HG03064 (cell line): ENCODE results near the gene STK38.
"Not testable (repeated sequence)": the region's sequence is repeated elsewhere in the genome, so short reads cannot be mapped to it uniquely, and the experiment has no call there.

Experiments used
- ATAC-seq: cut with Tn5 transposase; IDR thresholded peaks from one replicate; pipeline ENCODE4 v1.9.1; 2021; ENCODE audit warnings: low read depth; ENCODE audit not compliant: unreplicated experiment

Gene STK38

GRCh38 chr6:36546920-36547645 is at the start of gene STK38:
TSS of gene STK38 (minus strand) at chr6:36547479. CDS start at chr6:36540202, 7,277 bp downstream.
- no peak for ATAC-seq

GRCh38 chr6:36596356-36596755 is 49.1 kb upstream of the STK38 start:
- ATAC-seq = no peak

GRCh38 chr6:36594816-36595643 is 47.8 kb upstream of the STK38 start:
- ATAC-seq = no peak

GRCh38 chr6:36594029-36594815 is 46.9 kb upstream of the STK38 start, which contains the start of gene SRSF3:
TSS of gene SRSF3 (plus strand) at chr6:36594362. CDS start at chr6:36596763, 2,401 bp downstream.
- peak; percentile 65 for ATAC-seq

- ATAC-seq = peak; percentile 20
These were observed 46.3 kb upstream of the STK38 start for GRCh38 chr6:36593569-36594028.

- no peak for ATAC-seq
These were observed 45.0 kb upstream of the STK38 start for GRCh38 chr6:36592221-36592655.

- ATAC-seq = no peak
These were observed 43.0 kb upstream of the STK38 start for GRCh38 chr6:36590237-36590636.

GRCh38 chr6:36589025-36589400 is 41.7 kb upstream of the STK38 start:
- ATAC-seq = not testable (repeated sequence)

GRCh38 chr6:36586606-36587005 is 39.3 kb upstream of the STK38 start:
- no peak for ATAC-seq

- no peak for ATAC-seq
These were observed 34.4 kb upstream of the STK38 start for GRCh38 chr6:36581716-36582115.

- ATAC-seq = no peak
These were observed 32.9 kb upstream of the STK38 start for GRCh38 chr6:36580184-36580526.

GRCh38 chr6:36578431-36578830 is 31.2 kb upstream of the STK38 start:
- no peak for ATAC-seq

- no peak for ATAC-seq
These were observed 30.8 kb upstream of the STK38 start for GRCh38 chr6:36578030-36578429.

- no peak for ATAC-seq
These were observed 30.0 kb upstream of the STK38 start for GRCh38 chr6:36577301-36577700.

- no peak for ATAC-seq
These were observed 29.3 kb upstream of the STK38 start for GRCh38 chr6:36576578-36576977.

GRCh38 chr6:36574679-36575078 is 27.4 kb upstream of the STK38 start:
- ATAC-seq = no peak

- ATAC-seq = not testable (repeated sequence)
These were observed 25.4 kb upstream of the STK38 start for GRCh38 chr6:36572353-36573311.

- no peak for ATAC-seq
These were observed 24.1 kb upstream of the STK38 start for GRCh38 chr6:36571122-36572043.

- ATAC-seq = no peak
These were observed 23.0 kb upstream of the STK38 start for GRCh38 chr6:36570264-36570663.
